ENCODE measurements around the gene IGFBPL1. TPM values are rescaled to one million over a fixed set of nuclear protein-coding genes. Genes with fewer than 3 reads are reported as not detected.

The IGFBPL1 gene
- polyA plus RNA-seq, 1 donor (not counting 4 experiments of a cell fraction or from before 2014, with no cell fraction given), result not detected

DNA sequence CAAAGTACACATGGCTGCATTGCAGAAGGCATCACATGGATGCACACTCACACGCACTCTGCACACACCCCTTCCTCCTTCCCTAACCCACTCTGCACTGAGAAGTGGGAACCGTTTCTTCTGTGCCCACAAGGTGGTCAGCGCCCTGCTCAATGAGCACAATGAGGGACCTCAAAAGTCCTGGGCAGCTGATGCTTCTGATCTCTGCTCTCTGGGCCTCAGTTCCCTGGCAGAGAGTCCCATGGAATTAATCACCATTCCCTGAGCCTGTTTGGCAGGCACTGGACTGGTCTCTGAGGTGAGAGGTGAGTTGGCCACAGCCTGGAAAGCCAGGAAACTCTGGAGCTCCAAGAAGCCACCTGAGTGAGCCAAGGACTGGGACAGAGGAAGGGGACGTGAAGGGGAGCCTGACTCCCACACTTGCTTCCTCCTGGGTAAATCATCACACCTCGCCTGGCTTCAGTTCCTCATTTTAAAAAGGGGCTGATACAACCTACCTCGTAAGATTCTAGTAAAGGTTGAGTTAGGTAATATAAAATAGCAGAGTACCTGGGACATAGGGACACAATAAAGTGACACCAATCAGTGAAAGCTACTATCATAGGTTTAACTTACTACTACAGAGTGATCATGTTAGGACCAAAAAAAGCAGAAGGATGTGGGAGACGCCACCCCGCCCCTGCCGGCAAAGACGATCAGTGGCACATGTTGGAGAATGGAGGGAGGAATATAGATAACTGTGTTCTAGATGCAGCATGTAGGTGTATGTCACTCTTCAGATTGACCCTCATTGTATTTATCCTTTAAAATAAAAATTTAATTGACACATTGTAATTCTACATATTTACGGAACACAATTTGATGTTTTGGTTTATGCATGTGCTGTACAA lies 21.1 kb upstream of the IGFBPL1 start:
- Histone ChIP-seq H3K9me1 (ENCODE audit: control insufficient read depth, extremely low read depth, insufficient read depth, low read length) (no peaks in the 10 kb centered on the region), H3K27ac (ENCODE audit: control insufficient read depth, insufficient read depth, low read length) (no peak overlapping the region), H3K9me3 (ENCODE audit: control insufficient read depth, low read depth, low read length) (no peaks in the 10 kb centered on the region), H3K9ac (ENCODE audit: control insufficient read depth, extremely low read depth, insufficient read depth, low read length) (no peak overlapping the region), H3K36me3 (ENCODE audit: control insufficient read depth in 2 of 2, extremely low read depth in 1 of 2, insufficient read depth in 2 of 2, low read length in 2 of 2) (no peaks in the 10 kb centered on the region), H3K4me3 (ENCODE audit: control insufficient read depth in 2 of 3, extremely low read depth in 1 of 3, insufficient read depth in 2 of 3, low read depth in 1 of 3, low read length in 3 of 3) (no peak overlapping the region), H3K79me2 (ENCODE audit: control insufficient read depth, insufficient read depth, low read length) (no peaks in the 10 kb centered on the region), H3K4me2 (ENCODE audit: control insufficient read depth, extremely low read depth, insufficient read depth, low read depth, low read length) (no peak overlapping the region), H3K27me3 (ENCODE audit: control insufficient read depth, extremely low read depth, insufficient read depth, low read length) (no peaks in the 10 kb centered on the region), H3K4me1 (ENCODE audit: control insufficient read depth, extremely low read depth, insufficient read depth, low read length) (peaks cover 9% of the 10 kb centered on the region), H4K20me1 (ENCODE audit: control insufficient read depth, extremely low read depth, insufficient read depth, low read length) (no peaks in the 10 kb centered on the region), H2AFZ (ENCODE audit: control insufficient read depth, low read length) (no peak overlapping the region)
- DNase-seq (ENCODE audit: low read depth, low spot score) (no peak), FAIRE-seq (no peak)
- dilution Hi-C loops (cut with MboI; ENCODE audit: extremely low pct_ligation_motif_present, low sequenced_read_pairs), result no loop called here
- TF ChIP-seq, protein P1, sequence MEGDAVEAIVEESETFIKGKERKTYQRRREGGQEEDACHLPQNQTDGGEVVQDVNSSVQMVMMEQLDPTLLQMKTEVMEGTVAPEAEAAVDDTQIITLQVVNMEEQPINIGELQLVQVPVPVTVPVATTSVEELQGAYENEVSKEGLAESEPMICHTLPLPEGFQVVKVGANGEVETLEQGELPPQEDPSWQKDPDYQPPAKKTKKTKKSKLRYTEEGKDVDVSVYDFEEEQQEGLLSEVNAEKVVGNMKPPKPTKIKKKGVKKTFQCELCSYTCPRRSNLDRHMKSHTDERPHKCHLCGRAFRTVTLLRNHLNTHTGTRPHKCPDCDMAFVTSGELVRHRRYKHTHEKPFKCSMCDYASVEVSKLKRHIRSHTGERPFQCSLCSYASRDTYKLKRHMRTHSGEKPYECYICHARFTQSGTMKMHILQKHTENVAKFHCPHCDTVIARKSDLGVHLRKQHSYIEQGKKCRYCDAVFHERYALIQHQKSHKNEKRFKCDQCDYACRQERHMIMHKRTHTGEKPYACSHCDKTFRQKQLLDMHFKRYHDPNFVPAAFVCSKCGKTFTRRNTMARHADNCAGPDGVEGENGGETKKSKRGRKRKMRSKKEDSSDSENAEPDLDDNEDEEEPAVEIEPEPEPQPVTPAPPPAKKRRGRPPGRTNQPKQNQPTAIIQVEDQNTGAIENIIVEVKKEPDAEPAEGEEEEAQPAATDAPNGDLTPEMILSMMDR (optimal IDR thresholded peaks at IDR 0.05 in 1 of 3, IDR thresholded peaks at IDR 0.05 in 1 of 3, conservative IDR thresholded peaks at IDR 0.05 in 1 of 3; ENCODE audit: extremely low read depth in 1 of 3, insufficient read depth in 2 of 3, low read length in 3 of 3), result no peak
- no peak for TF ChIP-seq EZH2 (IDR thresholded peaks at IDR 0.05; ENCODE audit: low read length)

DNA sequence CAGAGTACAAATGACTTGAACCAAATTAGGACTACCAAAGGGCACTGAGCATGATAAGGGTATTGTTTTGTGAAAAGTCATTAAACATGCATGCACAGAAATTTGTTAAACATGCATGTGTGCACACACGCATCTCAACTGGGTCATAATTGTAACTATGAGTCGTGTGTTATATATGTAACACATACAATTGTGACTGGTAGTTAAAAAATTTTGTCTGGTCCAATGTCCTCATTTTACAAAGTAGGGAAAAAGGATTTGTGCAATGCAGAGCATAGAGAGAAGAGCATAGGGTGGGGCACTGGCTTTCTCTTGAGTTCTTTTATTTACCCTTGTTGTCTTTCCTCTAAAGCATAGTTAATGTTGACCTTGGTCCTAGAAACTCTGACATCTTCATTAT lies 19.3 kb upstream of the IGFBPL1 start:
- no peaks in the 10 kb centered on the region for H4K20me1 ChIP-seq (ENCODE audit: control insufficient read depth, extremely low read depth, insufficient read depth, low read length)
- H3K4me1 ChIP-seq (ENCODE audit: control insufficient read depth, extremely low read depth, insufficient read depth, low read length), result peaks cover 9% of the 10 kb centered on the region
- H3K36me3 ChIP-seq (ENCODE audit: control insufficient read depth in 2 of 2, extremely low read depth in 1 of 2, insufficient read depth in 2 of 2, low read length in 2 of 2), result no peaks in the 10 kb centered on the region
- H3K4me3 ChIP-seq (ENCODE audit: control insufficient read depth in 2 of 3, extremely low read depth in 1 of 3, insufficient read depth in 2 of 3, low read depth in 1 of 3, low read length in 3 of 3), result no peak overlapping the region
- H3K27ac ChIP-seq (ENCODE audit: control insufficient read depth, insufficient read depth, low read length), result no peak overlapping the region
- H3K9me3 ChIP-seq (ENCODE audit: control insufficient read depth, low read depth, low read length), result no peaks in the 10 kb centered on the region
- no peak for TF ChIP-seq EZH2 (IDR thresholded peaks at IDR 0.05; ENCODE audit: low read length)
- TF ChIP-seq, protein P1 (optimal IDR thresholded peaks at IDR 0.05 in 1 of 3, IDR thresholded peaks at IDR 0.05 in 1 of 3, conservative IDR thresholded peaks at IDR 0.05 in 1 of 3; ENCODE audit: extremely low read depth in 1 of 3, insufficient read depth in 2 of 3, low read length in 3 of 3), result no peak
- H3K4me2 ChIP-seq (ENCODE audit: control insufficient read depth, extremely low read depth, insufficient read depth, low read depth, low read length), result peak overlapping the region; percentile 37
- FAIRE-seq, result peak; percentile 23
- no peaks in the 10 kb centered on the region for H3K9me1 ChIP-seq (ENCODE audit: control insufficient read depth, extremely low read depth, insufficient read depth, low read length)
- no peaks in the 10 kb centered on the region for H3K27me3 ChIP-seq (ENCODE audit: control insufficient read depth, extremely low read depth, insufficient read depth, low read length)
- H3K79me2 ChIP-seq (ENCODE audit: control insufficient read depth, insufficient read depth, low read length), result no peaks in the 10 kb centered on the region
- H2AFZ ChIP-seq (ENCODE audit: control insufficient read depth, low read length), result no peak overlapping the region
- DNase-seq (ENCODE audit: low read depth, low spot score), result no peak
- H3K9ac ChIP-seq (ENCODE audit: control insufficient read depth, extremely low read depth, insufficient read depth, low read length), result no peak overlapping the region
- dilution Hi-C loops (cut with MboI; ENCODE audit: extremely low pct_ligation_motif_present, low sequenced_read_pairs), result no loop called here

Measured in keratinocyte (primary cell).